Neural progenitor cell (in vitro differentiated cells): ENCODE data around the gene ZNF718.

Experiments used
- EZH2 ChIP-seq: fragments of 200-600 bp; sonication (generic); IDR thresholded peaks from 2 replicates; pipeline ENCODE4 v1.6.1; 2017; ENCODE audit warnings: antibody characterized with exemption, mild to moderate bottlenecking, moderate library complexity
- TF ChIP-seq, protein P1 (sequence below): fragments of 200-600 bp; sonication (generic); IDR thresholded peaks from 2 replicates; pipeline ENCODE4 v1.5.1; 2017; ENCODE audit warnings: antibody characterized with exemption, mild to moderate bottlenecking

DNA sequence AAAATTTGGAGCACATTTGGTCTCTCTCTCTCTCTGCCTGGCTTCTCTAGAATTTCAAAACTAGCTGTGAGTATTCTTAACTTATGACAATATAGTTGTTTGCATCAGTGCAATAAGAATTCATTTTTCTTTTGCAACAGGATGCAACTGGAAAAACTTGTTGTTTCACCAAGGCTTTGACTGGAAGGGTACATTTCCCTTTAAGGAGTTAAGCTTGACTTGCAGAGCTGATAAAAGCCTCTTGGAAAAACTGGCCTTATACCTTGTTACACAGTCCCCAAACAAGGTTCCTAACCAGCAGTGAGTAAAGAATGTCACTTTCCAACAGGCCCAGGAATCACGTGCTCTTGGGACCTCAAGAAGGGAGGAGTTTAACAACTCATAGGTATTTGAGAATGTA lies 25.9 kb upstream of the ZNF718 start:
- TF ChIP-seq, protein P1, sequence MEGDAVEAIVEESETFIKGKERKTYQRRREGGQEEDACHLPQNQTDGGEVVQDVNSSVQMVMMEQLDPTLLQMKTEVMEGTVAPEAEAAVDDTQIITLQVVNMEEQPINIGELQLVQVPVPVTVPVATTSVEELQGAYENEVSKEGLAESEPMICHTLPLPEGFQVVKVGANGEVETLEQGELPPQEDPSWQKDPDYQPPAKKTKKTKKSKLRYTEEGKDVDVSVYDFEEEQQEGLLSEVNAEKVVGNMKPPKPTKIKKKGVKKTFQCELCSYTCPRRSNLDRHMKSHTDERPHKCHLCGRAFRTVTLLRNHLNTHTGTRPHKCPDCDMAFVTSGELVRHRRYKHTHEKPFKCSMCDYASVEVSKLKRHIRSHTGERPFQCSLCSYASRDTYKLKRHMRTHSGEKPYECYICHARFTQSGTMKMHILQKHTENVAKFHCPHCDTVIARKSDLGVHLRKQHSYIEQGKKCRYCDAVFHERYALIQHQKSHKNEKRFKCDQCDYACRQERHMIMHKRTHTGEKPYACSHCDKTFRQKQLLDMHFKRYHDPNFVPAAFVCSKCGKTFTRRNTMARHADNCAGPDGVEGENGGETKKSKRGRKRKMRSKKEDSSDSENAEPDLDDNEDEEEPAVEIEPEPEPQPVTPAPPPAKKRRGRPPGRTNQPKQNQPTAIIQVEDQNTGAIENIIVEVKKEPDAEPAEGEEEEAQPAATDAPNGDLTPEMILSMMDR: no peak
- TF ChIP-seq EZH2: no peak
